Liver (tissue), 9 donors: ENCODE measurements around the gene C19orf25. TPM values are rescaled to one million over a fixed set of nuclear protein-coding genes. Genes with fewer than 3 reads are reported as not detected.

Experiments
- DNase-seq: peaks from one replicate; pipeline ENCODE4 v3.0.0-alpha.2; 2017; ENCODE audit warnings: low spot score
- H3K27ac ChIP-seq, 2 donors: one replicate each; pipeline ENCODE4 v1.7.0; 2013; ENCODE audit warnings: inconsistent platforms in 2 of 2, low read length in 2 of 2, control low read depth in 1 of 2, low read depth in 1 of 2, mild to moderate bottlenecking in 1 of 2
- H3K27me3 ChIP-seq, 4 donors: one replicate each; pipeline versions ENCODE4 v1.6.1 to v1.7.0; 2013; ENCODE audit warnings: low read length in 3 of 4, inconsistent platforms in 1 of 4, mild to moderate bottlenecking in 1 of 4, moderate library complexity in 1 of 4; ENCODE audit not compliant: control insufficient read depth in 4 of 4, insufficient read depth in 4 of 4
- H3K36me3 ChIP-seq, 4 donors: one replicate each; pipeline versions ENCODE4 v1.6.1 to v1.7.0; 2013; ENCODE audit warnings: low read length in 3 of 4, mild to moderate bottlenecking in 3 of 4, low read depth in 1 of 4, moderate library complexity in 1 of 4; ENCODE audit not compliant: control insufficient read depth in 4 of 4, insufficient read depth in 3 of 4
- H3K4me1 ChIP-seq, 4 donors: one replicate each; pipeline versions ENCODE4 v1.6.1 to v1.7.0; 2013; ENCODE audit warnings: low read length in 3 of 4, mild to moderate bottlenecking in 3 of 4, moderate library complexity in 1 of 4; ENCODE audit not compliant: control insufficient read depth in 4 of 4, insufficient read depth in 4 of 4
- H3K4me3 ChIP-seq, 3 donors: one replicate each; pipeline versions ENCODE4 v1.6.1 to v1.7.0; 2013; ENCODE audit warnings: low read length in 3 of 3, control low read depth in 1 of 3, low read depth in 1 of 3, mild to moderate bottlenecking in 1 of 3
- H3K9ac ChIP-seq, 2 donors: one replicate each; pipeline ENCODE4 v1.7.0; 2013; ENCODE audit warnings: low read length in 2 of 2, mild to moderate bottlenecking in 2 of 2, moderate library complexity in 2 of 2, control low read depth in 1 of 2, low read depth in 1 of 2
- H3K9me3 ChIP-seq, 4 donors: one replicate each; pipeline versions ENCODE4 v1.6.1 to v1.7.0; 2013; ENCODE audit warnings: low read length in 3 of 4; ENCODE audit not compliant: control insufficient read depth in 4 of 4
- FOXA2 ChIP-seq: IDR thresholded peaks from 2 replicates; pipeline ENCODE4 v1.6.1; 2016; ENCODE audit warnings: antibody characterized with exemption
- GABPA ChIP-seq, 2 donors: IDR thresholded peaks in 1 of 2; conservative IDR thresholded peaks in 1 of 2; 2 replicates each; pipeline ENCODE4 v1.6.1; 2016; ENCODE audit warnings: antibody characterized with exemption in 2 of 2, mild to moderate bottlenecking in 1 of 2, moderate library complexity in 1 of 2
- HNF4A ChIP-seq, 2 donors: conservative IDR thresholded peaks; 2 replicates each; pipeline ENCODE4 v1.6.1; 2016; ENCODE audit warnings: antibody characterized with exemption in 2 of 2, mild to moderate bottlenecking in 2 of 2
- NR2F2 ChIP-seq: IDR thresholded peaks from 2 replicates; pipeline ENCODE4 v1.6.1; 2016; ENCODE audit warnings: antibody characterized with exemption
- RAD21 ChIP-seq, 2 donors: IDR thresholded peaks; 2 replicates each; pipeline ENCODE4 v1.6.1; 2016; ENCODE audit warnings: antibody characterized with exemption in 2 of 2, mild to moderate bottlenecking in 2 of 2
- RXRA ChIP-seq, 2 donors: IDR thresholded peaks; 2 replicates each; pipeline ENCODE4 v1.6.1; 2017 to 2018; ENCODE audit warnings: antibody characterized with exemption in 2 of 2, mild to moderate bottlenecking in 1 of 2
- SP1 ChIP-seq: IDR thresholded peaks from 2 replicates; pipeline ENCODE4 v1.6.1; 2018; ENCODE audit warnings: antibody characterized with exemption, mild to moderate bottlenecking
- WGBS: extraction: QIAGEN DNeasy Blood & Tissue Kit; methylation state at CpG from one replicate; pipeline ENCODE4 v1.1.7; 2013; 5-methylcytosine and 5-hydroxymethylcytosine counted together
- polyA plus RNA-seq, 2 donors: library from polyadenylated mRNA; stranded (reverse) in 1 of 2; unstranded in 1 of 2; fragments of 200-250 nt in 1 of 2; fragments of >200 nt in 1 of 2; fragmentation: Nextera tagmentation in 1 of 2; extraction: Ambion mirVana in 1 of 2; gene quantifications; one replicate each; pipeline versions ENCODE4 v1.2.1 to v1.2.3, GENCODE V29; 2013 to 2015
- total RNA-seq, 2 donors: library from RNA; depleted of rRNA; stranded (reverse); fragments of >200 nt; gene quantifications; one replicate each; pipeline ENCODE4 v1.2.3, GENCODE V29; 2014
- TF ChIP-seq, protein P1 (sequence below): IDR thresholded peaks from 2 replicates; pipeline ENCODE4 v1.6.1; 2016; ENCODE audit warnings: antibody characterized with exemption
- TF ChIP-seq, protein P2 (sequence below): IDR thresholded peaks from 2 replicates; pipeline ENCODE4 v1.6.1; 2016; ENCODE audit warnings: antibody characterized with exemption
- TF ChIP-seq, protein P3 (sequence below): fragments of 150-350 bp; IDR thresholded peaks from 2 replicates; pipeline ENCODE4 v1.5.1; 2017; ENCODE audit warnings: improper control_type of control experiment, low read depth, low read length; ENCODE audit not compliant: missing input control
- TF ChIP-seq, protein P4 (sequence below): IDR thresholded peaks from 2 replicates; pipeline ENCODE4 v1.6.1; 2016; ENCODE audit warnings: antibody characterized with exemption, mild to moderate bottlenecking
- donor health status: healthy.
- donor health status: healthy.
- donor health status: healthy.
- donor health status: healthy.
- donor health status: healthy.

The C19orf25 gene
- total and polyA plus RNA-seq, 4 donors = 15.1 to 19.8 (median 18.5) TPM

DNA sequence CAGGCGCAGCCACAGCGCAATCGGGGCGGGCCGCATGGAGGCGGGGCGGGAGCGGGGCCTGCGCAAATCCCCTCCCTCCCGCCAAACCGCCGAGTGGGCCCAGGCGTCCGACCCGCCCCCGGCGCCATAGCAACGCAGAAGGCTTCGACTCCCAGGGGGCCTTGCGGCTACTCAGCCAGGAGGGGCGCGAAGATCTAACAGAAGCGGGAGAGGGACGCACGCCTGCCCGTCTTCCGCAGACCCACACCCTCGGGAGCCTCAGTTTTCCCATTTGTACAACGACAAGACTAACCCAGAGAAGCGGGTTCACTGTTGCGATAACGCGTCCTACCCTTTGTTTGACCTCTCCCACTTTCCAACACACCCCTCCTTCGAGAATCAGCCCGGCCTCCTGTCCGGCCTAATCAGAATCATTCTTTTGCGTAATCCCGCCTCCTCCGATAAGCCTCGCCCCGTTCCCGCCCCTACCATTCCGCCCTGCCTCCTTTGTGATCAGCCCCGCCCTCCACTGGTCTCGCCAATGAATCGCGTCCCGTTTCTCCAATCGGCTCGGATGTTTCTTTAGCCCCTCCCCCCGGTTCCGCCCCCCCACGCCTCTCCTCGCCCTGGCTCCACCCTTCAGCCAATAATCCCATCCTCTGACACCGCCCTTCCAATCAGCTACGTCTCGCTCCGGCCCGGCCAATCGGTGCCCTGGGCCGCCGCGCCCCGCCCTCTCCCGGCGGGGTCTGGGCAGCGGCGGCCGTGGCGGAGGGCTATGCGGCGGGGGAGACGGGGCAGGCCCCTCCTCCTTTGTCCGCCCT is 11.5 kb upstream of the C19orf25 start, which contains the start of gene PCSK4 (continued):
- TF ChIP-seq RAD21 (IDR thresholded peaks at IDR 0.05) = no peak

DNA sequence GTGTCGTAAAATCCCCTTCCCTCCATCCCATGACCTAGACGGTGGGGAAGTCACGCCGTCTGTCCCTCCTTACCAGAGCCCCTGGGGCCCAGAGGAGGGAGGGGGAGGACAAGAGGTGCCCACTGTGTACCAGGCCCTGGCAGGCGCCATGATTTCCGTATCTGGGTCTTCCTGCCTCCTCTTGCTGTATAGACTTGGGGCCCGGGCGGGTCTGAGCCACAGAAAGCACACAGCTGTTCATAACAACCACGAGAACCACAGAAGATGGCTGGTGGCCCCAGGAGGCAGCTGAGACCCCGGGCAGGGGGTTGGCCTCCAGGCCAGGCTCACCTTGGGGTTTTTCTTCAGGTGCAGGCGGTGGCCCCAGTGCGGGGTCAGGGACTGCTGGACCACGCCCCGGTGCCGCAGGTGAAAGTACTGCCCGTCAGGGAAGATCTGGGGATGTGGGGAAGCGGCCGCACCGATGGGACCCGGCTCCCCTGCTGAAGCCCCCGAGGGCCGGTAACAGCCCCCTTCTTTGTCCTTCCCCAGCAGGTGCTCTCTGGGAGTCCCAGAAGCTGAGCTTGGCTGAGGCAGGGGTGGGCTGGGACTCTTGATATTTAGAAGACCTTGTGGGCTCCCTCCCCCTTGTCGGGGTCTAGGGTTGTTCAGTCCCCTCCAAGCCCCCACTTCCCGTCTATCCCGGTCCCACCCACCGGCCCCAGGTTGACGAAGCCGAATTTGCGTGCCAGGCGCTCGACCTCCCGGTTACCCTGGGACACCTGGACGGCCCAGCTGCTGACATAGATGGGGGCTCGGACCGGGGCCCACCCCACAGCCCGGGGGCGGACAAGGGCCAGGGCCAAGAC is 10.7 kb upstream of the C19orf25 start:
- Histone ChIP-seq H3K9me3 (no peaks in the 10 kb centered on the region), H3K27ac (peak overlapping the region in 1 of 2 donors; percentile 87), H3K9ac (peak overlapping the region in 1 of 2 donors; percentile 10), H3K4me1 (peaks cover 6 to 28% (median 18%) of the 10 kb centered on the region in 4 donors), H3K4me3 (peak overlapping the region in 2 of 3 donors; percentile 31 to 60), H3K27me3 (no peaks in the 10 kb centered on the region), H3K36me3 (no peaks in the 10 kb centered on the region)
- no peak for DNase-seq
- TF ChIP-seq FOXA2 (no peak), NR2F2 (no peak)
- TF ChIP-seq, protein P1, sequence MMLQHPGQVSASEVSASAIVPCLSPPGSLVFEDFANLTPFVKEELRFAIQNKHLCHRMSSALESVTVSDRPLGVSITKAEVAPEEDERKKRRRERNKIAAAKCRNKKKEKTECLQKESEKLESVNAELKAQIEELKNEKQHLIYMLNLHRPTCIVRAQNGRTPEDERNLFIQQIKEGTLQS = no peak
- TF ChIP-seq, protein P2, sequence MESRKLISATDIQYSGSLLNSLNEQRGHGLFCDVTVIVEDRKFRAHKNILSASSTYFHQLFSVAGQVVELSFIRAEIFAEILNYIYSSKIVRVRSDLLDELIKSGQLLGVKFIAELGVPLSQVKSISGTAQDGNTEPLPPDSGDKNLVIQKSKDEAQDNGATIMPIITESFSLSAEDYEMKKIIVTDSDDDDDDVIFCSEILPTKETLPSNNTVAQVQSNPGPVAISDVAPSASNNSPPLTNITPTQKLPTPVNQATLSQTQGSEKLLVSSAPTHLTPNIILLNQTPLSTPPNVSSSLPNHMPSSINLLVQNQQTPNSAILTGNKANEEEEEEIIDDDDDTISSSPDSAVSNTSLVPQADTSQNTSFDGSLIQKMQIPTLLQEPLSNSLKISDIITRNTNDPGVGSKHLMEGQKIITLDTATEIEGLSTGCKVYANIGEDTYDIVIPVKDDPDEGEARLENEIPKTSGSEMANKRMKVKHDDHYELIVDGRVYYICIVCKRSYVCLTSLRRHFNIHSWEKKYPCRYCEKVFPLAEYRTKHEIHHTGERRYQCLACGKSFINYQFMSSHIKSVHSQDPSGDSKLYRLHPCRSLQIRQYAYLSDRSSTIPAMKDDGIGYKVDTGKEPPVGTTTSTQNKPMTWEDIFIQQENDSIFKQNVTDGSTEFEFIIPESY = no peak
- WGBS = 33% methylated on average over 37 of the region's 37 CpGs

DNA sequence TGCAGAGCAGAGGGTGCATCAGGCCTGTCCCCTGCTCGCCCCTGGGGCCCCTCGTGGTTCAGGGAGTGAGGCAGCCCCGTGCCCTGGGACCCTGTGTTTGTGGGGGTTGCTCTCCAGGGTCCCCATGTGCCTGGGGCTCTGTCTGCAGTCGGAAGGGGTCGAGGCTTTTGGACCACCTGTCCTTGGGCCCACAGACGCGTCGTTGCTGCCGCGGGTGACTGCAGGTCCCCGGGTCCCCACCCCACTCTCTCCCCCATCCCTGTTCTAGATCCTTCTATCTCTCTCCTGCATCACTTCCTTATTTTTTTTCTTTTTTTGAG is 9.2 kb upstream of the C19orf25 start:
- peaks cover 6 to 17% (median 13%) of the 10 kb centered on the region in 4 donors for H3K4me1 ChIP-seq
- no peak overlapping the region for H3K9ac ChIP-seq
- no peak for DNase-seq
- H3K27ac ChIP-seq = no peak overlapping the region
- 94% methylated on average over 11 of the region's 11 CpGs for WGBS
- no peak overlapping the region for H3K4me3 ChIP-seq
- no peaks in the 10 kb centered on the region for H3K36me3 ChIP-seq
- TF ChIP-seq GABPA (IDR thresholded peaks at IDR 0.05 in 1 of 2, conservative IDR thresholded peaks at IDR 0.05 in 1 of 2) (no peak), SP1 (no peak)
- H3K27me3 ChIP-seq = no peaks in the 10 kb centered on the region
- no peaks in the 10 kb centered on the region for H3K9me3 ChIP-seq

DNA sequence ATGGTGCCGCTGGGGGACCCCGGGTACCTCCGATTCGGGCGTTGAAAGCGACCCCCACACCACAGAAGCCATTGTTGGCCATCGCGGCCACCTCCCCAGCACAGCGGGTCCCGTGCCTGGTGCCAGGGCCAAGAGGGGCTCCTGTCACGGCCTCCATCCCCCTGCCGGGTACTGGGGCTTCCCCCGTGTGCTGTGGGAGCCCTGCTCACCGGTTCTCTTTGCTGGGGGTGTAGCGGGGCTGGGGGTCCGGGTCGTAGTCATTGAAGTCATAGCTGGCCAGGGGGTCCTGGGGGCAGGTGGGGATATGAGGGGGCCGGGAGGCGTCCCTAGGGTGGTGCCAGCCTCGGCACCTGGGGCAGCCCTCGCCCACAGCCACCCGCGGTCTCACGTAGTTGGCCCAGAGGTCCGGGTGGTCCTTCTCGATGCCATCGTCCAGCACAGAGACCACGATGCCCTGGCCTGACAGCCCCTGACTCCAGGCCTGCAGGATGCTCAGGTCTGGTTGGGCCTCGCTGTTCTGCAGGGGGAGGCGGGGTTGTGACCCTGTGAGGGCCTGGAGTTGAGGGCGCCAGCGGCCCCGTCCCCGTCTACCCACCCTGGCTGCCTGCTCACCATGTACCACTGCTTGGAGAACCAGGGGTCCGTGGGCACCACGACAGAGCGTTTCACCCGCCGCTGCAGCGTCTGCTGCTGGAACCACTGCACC is 8.7 kb upstream of the C19orf25 start:
- WGBS = 94% methylated on average over 40 of the region's 40 CpGs
- no peak for DNase-seq
- Histone ChIP-seq H3K9me3 (no peaks in the 10 kb centered on the region), H3K27me3 (no peaks in the 10 kb centered on the region), H3K9ac (no peak overlapping the region), H3K4me1 (peaks cover 3 to 12% (median 8%) of the 10 kb centered on the region in 4 donors), H3K36me3 (no peaks in the 10 kb centered on the region), H3K27ac (no peak overlapping the region), H3K4me3 (no peak overlapping the region)
- no peak for TF ChIP-seq HNF4A (conservative IDR thresholded peaks at IDR 0.05)
- TF ChIP-seq, protein P3, sequence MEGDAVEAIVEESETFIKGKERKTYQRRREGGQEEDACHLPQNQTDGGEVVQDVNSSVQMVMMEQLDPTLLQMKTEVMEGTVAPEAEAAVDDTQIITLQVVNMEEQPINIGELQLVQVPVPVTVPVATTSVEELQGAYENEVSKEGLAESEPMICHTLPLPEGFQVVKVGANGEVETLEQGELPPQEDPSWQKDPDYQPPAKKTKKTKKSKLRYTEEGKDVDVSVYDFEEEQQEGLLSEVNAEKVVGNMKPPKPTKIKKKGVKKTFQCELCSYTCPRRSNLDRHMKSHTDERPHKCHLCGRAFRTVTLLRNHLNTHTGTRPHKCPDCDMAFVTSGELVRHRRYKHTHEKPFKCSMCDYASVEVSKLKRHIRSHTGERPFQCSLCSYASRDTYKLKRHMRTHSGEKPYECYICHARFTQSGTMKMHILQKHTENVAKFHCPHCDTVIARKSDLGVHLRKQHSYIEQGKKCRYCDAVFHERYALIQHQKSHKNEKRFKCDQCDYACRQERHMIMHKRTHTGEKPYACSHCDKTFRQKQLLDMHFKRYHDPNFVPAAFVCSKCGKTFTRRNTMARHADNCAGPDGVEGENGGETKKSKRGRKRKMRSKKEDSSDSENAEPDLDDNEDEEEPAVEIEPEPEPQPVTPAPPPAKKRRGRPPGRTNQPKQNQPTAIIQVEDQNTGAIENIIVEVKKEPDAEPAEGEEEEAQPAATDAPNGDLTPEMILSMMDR = no peak
- TF ChIP-seq RXRA (IDR thresholded peaks at IDR 0.05) = no peak
- TF ChIP-seq, protein P4, sequence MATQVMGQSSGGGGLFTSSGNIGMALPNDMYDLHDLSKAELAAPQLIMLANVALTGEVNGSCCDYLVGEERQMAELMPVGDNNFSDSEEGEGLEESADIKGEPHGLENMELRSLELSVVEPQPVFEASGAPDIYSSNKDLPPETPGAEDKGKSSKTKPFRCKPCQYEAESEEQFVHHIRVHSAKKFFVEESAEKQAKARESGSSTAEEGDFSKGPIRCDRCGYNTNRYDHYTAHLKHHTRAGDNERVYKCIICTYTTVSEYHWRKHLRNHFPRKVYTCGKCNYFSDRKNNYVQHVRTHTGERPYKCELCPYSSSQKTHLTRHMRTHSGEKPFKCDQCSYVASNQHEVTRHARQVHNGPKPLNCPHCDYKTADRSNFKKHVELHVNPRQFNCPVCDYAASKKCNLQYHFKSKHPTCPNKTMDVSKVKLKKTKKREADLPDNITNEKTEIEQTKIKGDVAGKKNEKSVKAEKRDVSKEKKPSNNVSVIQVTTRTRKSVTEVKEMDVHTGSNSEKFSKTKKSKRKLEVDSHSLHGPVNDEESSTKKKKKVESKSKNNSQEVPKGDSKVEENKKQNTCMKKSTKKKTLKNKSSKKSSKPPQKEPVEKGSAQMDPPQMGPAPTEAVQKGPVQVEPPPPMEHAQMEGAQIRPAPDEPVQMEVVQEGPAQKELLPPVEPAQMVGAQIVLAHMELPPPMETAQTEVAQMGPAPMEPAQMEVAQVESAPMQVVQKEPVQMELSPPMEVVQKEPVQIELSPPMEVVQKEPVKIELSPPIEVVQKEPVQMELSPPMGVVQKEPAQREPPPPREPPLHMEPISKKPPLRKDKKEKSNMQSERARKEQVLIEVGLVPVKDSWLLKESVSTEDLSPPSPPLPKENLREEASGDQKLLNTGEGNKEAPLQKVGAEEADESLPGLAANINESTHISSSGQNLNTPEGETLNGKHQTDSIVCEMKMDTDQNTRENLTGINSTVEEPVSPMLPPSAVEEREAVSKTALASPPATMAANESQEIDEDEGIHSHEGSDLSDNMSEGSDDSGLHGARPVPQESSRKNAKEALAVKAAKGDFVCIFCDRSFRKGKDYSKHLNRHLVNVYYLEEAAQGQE = no peak
- no peak for TF ChIP-seq GABPA (IDR thresholded peaks at IDR 0.05 in 1 of 2, conservative IDR thresholded peaks at IDR 0.05 in 1 of 2)
- TF ChIP-seq, protein P2 = no peak
- TF ChIP-seq RAD21 (IDR thresholded peaks at IDR 0.05) = no peak
